Testis (tissue), 3 donors: Measurements from ENCODE around the gene SERPINA4. TPM values are rescaled to one million over a fixed set of nuclear protein-coding genes. Genes with fewer than 3 reads are reported as not detected.
A peak's percentile ranks its signal among the peaks of the same experiment; 100 is the strongest.

Experiments used
- DNase-seq: peaks from one replicate; pipeline ENCODE4 v3.0.0-alpha.2; 2019
- H3K27ac ChIP-seq, 2 donors: fragments of 200-600 bp; sonication (generic); one replicate each; pipeline ENCODE4 v1.5.1; 2019
- H3K27me3 ChIP-seq: fragments of 200-600 bp; sonication (generic); one replicate; pipeline ENCODE4 v1.5.1; 2019
- H3K36me3 ChIP-seq: fragments of 200-600 bp; sonication (generic); one replicate; pipeline ENCODE4 v1.5.1; 2017; ENCODE audit warnings: low read depth; ENCODE audit errors: missing control alignments
- H3K4me1 ChIP-seq: fragments of 200-600 bp; sonication (generic); one replicate; pipeline ENCODE4 v1.5.1; 2019
- H3K4me3 ChIP-seq, 2 donors: fragments of 200-600 bp; sonication (generic); one replicate each; pipeline ENCODE4 v1.5.1; 2017 to 2019
- H3K9me3 ChIP-seq: fragments of 200-600 bp; sonication (generic); one replicate; pipeline ENCODE4 v1.5.1; 2017
- CTCF ChIP-seq, 3 experiments: fragments of 450-650 bp in 2 of 3; fragments of 200-600 bp in 1 of 3; sonication (generic) in 1 of 3; IDR thresholded peaks; one replicate each; pipeline ENCODE4 v1.5.1; 2016 to 2019; ENCODE audit warnings: antibody characterized with exemption in 3 of 3, mild to moderate bottlenecking in 2 of 3, moderate library complexity in 1 of 3
- POLR2A ChIP-seq: fragments of 450-650 bp; IDR thresholded peaks from one replicate; pipeline ENCODE4 v1.6.1; 2017; ENCODE audit warnings: antibody characterized with exemption, mild to moderate bottlenecking, moderate library complexity
- WGBS, 2 donors: methylation state at CpG; one replicate each; pipeline ENCODE4 v1.1.5; 2018; 5-methylcytosine and 5-hydroxymethylcytosine counted together
- intact Hi-C: fragments of 100-400 bp; cut with DNase I; formaldehyde crosslinking; loops from one replicate; pipeline ENCODE4 v1.15.1; 2023; ENCODE audit warnings: low total_unique reads
- polyA plus RNA-seq: library from polyadenylated mRNA; stranded (reverse); fragments of 350-450 nt; fragmentation: Illumina TruSeq; extraction: RNeasy Lipid Tissue Mini Kit (QIAGEN cat#74804); gene quantifications from one replicate; pipeline ENCODE4 v1.2.3, GENCODE V29; 2014; ENCODE audit warnings: low read depth, low replicate concordance; ENCODE audit not compliant: insufficient read depth
- total RNA-seq, 2 donors: library from RNA; depleted of rRNA; stranded (reverse); fragments of >200 nt; gene quantifications; one replicate each; pipeline ENCODE4 v1.2.3, GENCODE V29; 2016

The SERPINA4 gene
- total and polyA plus RNA-seq, 3 donors from 2014 or later, result 0.19 to 0.25 TPM; not detected in 1

GRCh38 chr14:94557327-94557726 is 3.9 kb upstream of the SERPINA4 start:
- H3K4me1 ChIP-seq, result no peaks in the 10 kb centered on the region
- no peaks in the 10 kb centered on the region for H3K9me3 ChIP-seq
- intact Hi-C loops, result no loop called here
- TF ChIP-seq POLR2A (no peak), CTCF (IDR thresholded peaks at IDR 0.05) (no peak)
- no peaks in the 10 kb centered on the region for H3K27me3 ChIP-seq
- no peak for DNase-seq
- no peak overlapping the region for H3K27ac ChIP-seq
- no peak overlapping the region for H3K4me3 ChIP-seq
- H3K36me3 ChIP-seq, result no peaks in the 10 kb centered on the region
- 91 to 94% methylated on average over 1 of the region's 1 CpG for WGBS, 2 donors

- H3K9me3 ChIP-seq, result no peaks in the 10 kb centered on the region
- intact Hi-C loops, result no loop called here
Measured at GRCh38 chr14:94558842-94559241, 2.4 kb upstream of the SERPINA4 start.

GRCh38 chr14:94559638-94560290 is 1.5 kb upstream of the SERPINA4 start:
- intact Hi-C loops, result no loop called here
- DNase-seq, result no peak
- Histone ChIP-seq H3K9me3 (no peaks in the 10 kb centered on the region), H3K27me3 (no peaks in the 10 kb centered on the region), H3K36me3 (no peaks in the 10 kb centered on the region), H3K4me3 (no peak overlapping the region), H3K27ac (no peak overlapping the region), H3K4me1 (no peaks in the 10 kb centered on the region)
- 68 to 76% methylated on average over 8 to 9 of the region's 9 CpGs for WGBS, 2 donors
- TF ChIP-seq CTCF (IDR thresholded peaks at IDR 0.05), result no peak
- TF ChIP-seq POLR2A, result no peak

More at GRCh38 chr14:94558842-94559241, 2.4 kb upstream of the SERPINA4 start:
- 68 to 92% methylated on average over 2 of the region's 2 CpGs for WGBS, 2 donors
- no peak for TF ChIP-seq CTCF (IDR thresholded peaks at IDR 0.05)
- TF ChIP-seq POLR2A, result no peak
- H3K4me3 ChIP-seq, result no peak overlapping the region
- H3K36me3 ChIP-seq, result no peaks in the 10 kb centered on the region
- H3K27me3 ChIP-seq, result no peaks in the 10 kb centered on the region
- H3K27ac ChIP-seq, result no peak overlapping the region
- no peak for DNase-seq
- H3K4me1 ChIP-seq, result no peaks in the 10 kb centered on the region

GRCh38 chr14:94560291-94560665 is 964 bp upstream of the SERPINA4 start:
- H3K27me3 ChIP-seq, result no peaks in the 10 kb centered on the region
- no peaks in the 10 kb centered on the region for H3K4me1 ChIP-seq
- no peak overlapping the region for H3K4me3 ChIP-seq
- intact Hi-C loops, result no loop called here
- no peak for DNase-seq
- H3K36me3 ChIP-seq, result no peaks in the 10 kb centered on the region
- H3K27ac ChIP-seq, result no peak overlapping the region
- TF ChIP-seq CTCF (IDR thresholded peaks at IDR 0.05) (no peak), POLR2A (no peak)
- H3K9me3 ChIP-seq, result no peaks in the 10 kb centered on the region
- WGBS, 2 donors, result 79 to 86% methylated on average over 3 of the region's 3 CpGs

GRCh38 chr14:94561656-94562010 is 391 bp downstream of the SERPINA4 start:
- 90 to 100% methylated on average over 3 to 7 of the region's 7 CpGs for WGBS, 2 donors
- H3K4me1 ChIP-seq, result no peaks in the 10 kb centered on the region
- TF ChIP-seq POLR2A (no peak), CTCF (IDR thresholded peaks at IDR 0.05) (no peak)
- no peaks in the 10 kb centered on the region for H3K9me3 ChIP-seq
- peak; percentile 2 for DNase-seq
- no peaks in the 10 kb centered on the region for H3K27me3 ChIP-seq
- H3K4me3 ChIP-seq, result no peak overlapping the region
- intact Hi-C loops, result no loop called here
- no peaks in the 10 kb centered on the region for H3K36me3 ChIP-seq
- no peak overlapping the region for H3K27ac ChIP-seq
